H1 (cell line): ENCODE results near the gene FOSL2. TPM values are rescaled to one million over a fixed set of nuclear protein-coding genes. Genes with fewer than 3 reads are reported as not detected.

ENCODE experiments used
- CTCF ChIA-PET: fragments of 300-600 bp; sonication (Branson Sonifier 250); formaldehyde crosslinking; loops from one replicate; lab custom pipeline; 2021; ENCODE audit not compliant: partially characterized antibody; lab: Charles Lee
- POLR2A ChIA-PET: fragments of 300-600 bp; sonication (Branson Sonifier 250); formaldehyde crosslinking; loops from one replicate; lab custom pipeline; 2021; ENCODE audit warnings: inconsistent platforms; ENCODE audit not compliant: partially characterized antibody; lab: Charles Lee
- DNase-seq, 2 experiments: peaks; one replicate each; pipeline versions ENCODE4 v3.0.0 to v3.0.0-alpha.2; 2010 to 2022; ENCODE audit warnings: low spot score in 2 of 2, low read depth in 1 of 2, mixed read lengths in 1 of 2
- FAIRE-seq: peaks from 2 replicates; lab custom pipeline; 2011; peaks lifted over from hg19 to GRCh38; lab: Jason Lieb, UNC
- H2AFZ ChIP-seq: 2 replicates; pipeline ENCODE4 v1.8.1; 2012; ENCODE audit warnings: low read length, inconsistent platforms
- H2AK5ac ChIP-seq: 2 replicates; pipeline ENCODE4 v1.6.1; 2013; ENCODE audit warnings: low read depth, low read length
- H2BK120ac ChIP-seq: replicated peaks from 2 replicates; pipeline ENCODE3; 2013; ENCODE audit warnings: low read depth, low read length, inconsistent platforms
- H2BK12ac ChIP-seq: 2 replicates; pipeline ENCODE4 v1.6.1; 2013; ENCODE audit warnings: low read depth, low read length
- H2BK15ac ChIP-seq: 2 replicates; pipeline ENCODE4 v1.6.1; 2013; ENCODE audit warnings: low read length
- H2BK20ac ChIP-seq: 2 replicates; pipeline ENCODE4 v1.6.1; 2013; ENCODE audit warnings: low read length
- H2BK5ac ChIP-seq: 2 replicates; pipeline ENCODE4 v1.6.1; 2013; ENCODE audit warnings: low read depth, low read length
- H3K14ac ChIP-seq: 2 replicates; pipeline ENCODE4 v1.6.1; 2013; ENCODE audit warnings: inconsistent platforms; ENCODE audit not compliant: insufficient read length
- H3K18ac ChIP-seq: 2 replicates; pipeline ENCODE4 v1.6.1; 2013; ENCODE audit warnings: low read length; ENCODE audit errors: extremely low read depth
- H3K23ac ChIP-seq: 2 replicates; pipeline ENCODE4 v1.6.1; 2013; ENCODE audit warnings: inconsistent platforms; ENCODE audit not compliant: insufficient read length
- H3K23me2 ChIP-seq: 2 replicates; pipeline ENCODE4 v1.6.1; 2013; ENCODE audit warnings: low read depth, low read length
- H3K27ac ChIP-seq: 2 replicates; pipeline ENCODE4 v1.6.1; 2011; ENCODE audit warnings: low read depth, low read length, inconsistent platforms
- H3K27me3 ChIP-seq, 4 experiments: replicated peaks in 1 of 4; 1 replicate in 1 of 4; 2 replicates in 3 of 4; pipeline versions ENCODE4 v1.6.1 to v1.8.1; 2011 to 2013; ENCODE audit warnings: low read length in 3 of 4, mild to moderate bottlenecking in 3 of 4, inconsistent platforms in 2 of 4, mixed read lengths in 2 of 4, moderate library complexity in 1 of 4; ENCODE audit not compliant: control insufficient read depth in 3 of 4, insufficient read depth in 3 of 4; ENCODE audit errors: extremely low read depth in 1 of 4
- H3K36me3 ChIP-seq, 4 experiments: 2 replicates each; pipeline versions ENCODE4 v1.6.1 to v1.8.1; 2011 to 2013; ENCODE audit warnings: mild to moderate bottlenecking in 4 of 4, low read length in 3 of 4, moderate library complexity in 2 of 4, control low read depth in 1 of 4, inconsistent platforms in 1 of 4; ENCODE audit not compliant: insufficient read depth in 4 of 4, control insufficient read depth in 2 of 4
- H3K4ac ChIP-seq: replicated peaks from 2 replicates; pipeline ENCODE3; 2013; ENCODE audit warnings: low read length, low read depth, mixed read lengths, inconsistent platforms; ENCODE audit not compliant: insufficient read length
- H3K4me1 ChIP-seq, 4 experiments: replicated peaks in 1 of 4; 1 replicate in 1 of 4; 2 replicates in 3 of 4; pipeline versions ENCODE4 v1.6.1 to v1.8.1; 2011 to 2013; ENCODE audit warnings: low read length in 3 of 4, inconsistent platforms in 2 of 4, mixed read lengths in 1 of 4; ENCODE audit not compliant: insufficient read depth in 4 of 4, control insufficient read depth in 3 of 4
- H3K4me2 ChIP-seq, 2 experiments: 2 replicates each; pipeline versions ENCODE4 v1.6.1 to v1.8.1; 2011 to 2013; ENCODE audit warnings: low read depth in 2 of 2, low read length in 2 of 2, control low read depth in 1 of 2, inconsistent platforms in 1 of 2, mild to moderate bottlenecking in 1 of 2; ENCODE audit not compliant: insufficient read depth in 1 of 2
- H3K4me3 ChIP-seq, 4 experiments: fragments of 200-600, 300-600 bp in 1 of 4; sonication (generic), shearing (Covaris generic), sonication (Bioruptor Twin) in 1 of 4; 2 replicates each; pipeline versions ENCODE4 v1.5.1 to v1.8.1; 2011 to 2016; ENCODE audit warnings: low read length in 4 of 4, low read depth in 3 of 4, control low read depth in 2 of 4, inconsistent platforms in 2 of 4, mild to moderate bottlenecking in 2 of 4, mixed read lengths in 1 of 4, moderate library complexity in 1 of 4; ENCODE audit not compliant: insufficient read depth in 2 of 4; ENCODE audit errors: extremely low read depth in 1 of 4
- H3K56ac ChIP-seq: replicated peaks from 2 replicates; pipeline ENCODE3; 2013; ENCODE audit warnings: low read depth, mild to moderate bottlenecking, mixed read lengths, low read length, inconsistent platforms; ENCODE audit not compliant: insufficient read length
- H3K79me1 ChIP-seq: 2 replicates; pipeline ENCODE4 v1.6.1; 2013; ENCODE audit warnings: low read depth, low read length, control low read depth
- H3K79me2 ChIP-seq, 2 experiments: 2 replicates each; pipeline versions ENCODE4 v1.6.1 to v1.8.1; 2012 to 2013; ENCODE audit warnings: low read length in 2 of 2, mild to moderate bottlenecking in 2 of 2, inconsistent platforms in 1 of 2; ENCODE audit not compliant: insufficient read depth in 2 of 2, control insufficient read depth in 1 of 2
- H3K9ac ChIP-seq, 4 experiments: replicated peaks in 1 of 4; 1 replicate in 1 of 4; 2 replicates in 3 of 4; pipeline versions ENCODE4 v1.6.1 to v1.8.1; 2011 to 2013; ENCODE audit warnings: low read depth in 3 of 4, low read length in 3 of 4, control low read depth in 2 of 4, mild to moderate bottlenecking in 2 of 4, moderate library complexity in 2 of 4, inconsistent platforms in 1 of 4; ENCODE audit errors: extremely low read depth in 1 of 4
- H3K9me3 ChIP-seq, 2 experiments: 2 replicates each; pipeline versions ENCODE4 v1.6.1 to v1.8.1; 2012 to 2013; ENCODE audit warnings: mild to moderate bottlenecking in 2 of 2, moderate library complexity in 2 of 2, control low read depth in 1 of 2, inconsistent platforms in 1 of 2, low read depth in 1 of 2, low read length in 1 of 2, mixed read lengths in 1 of 2; ENCODE audit not compliant: insufficient read depth in 2 of 2
- H4K20me1 ChIP-seq, 2 experiments: replicated peaks in 1 of 2; 2 replicates each; pipeline versions ENCODE3 to v1.8.1; 2011 to 2013; ENCODE audit warnings: inconsistent platforms in 2 of 2, low read length in 2 of 2, mild to moderate bottlenecking in 1 of 2; ENCODE audit not compliant: insufficient read depth in 2 of 2, control insufficient read depth in 1 of 2
- H4K5ac ChIP-seq: 2 replicates; pipeline ENCODE4 v1.6.1; 2013; ENCODE audit warnings: low read length, low read depth, mixed read lengths, inconsistent platforms; ENCODE audit not compliant: insufficient read length
- H4K8ac ChIP-seq: 2 replicates; pipeline ENCODE4 v1.8.0; 2013; ENCODE audit warnings: mild to moderate bottlenecking, moderate library complexity, low read length, inconsistent platforms; ENCODE audit not compliant: insufficient read depth; ENCODE audit errors: extremely low read depth
- H4K91ac ChIP-seq: replicated peaks from 2 replicates; pipeline ENCODE3; 2013; ENCODE audit warnings: low read length, mixed read lengths, inconsistent platforms; ENCODE audit not compliant: insufficient read length
- BRCA1 ChIP-seq: IDR thresholded peaks from 2 replicates; pipeline ENCODE4 v1.6.1; 2012; ENCODE audit warnings: low read depth, low read length, improper control_type of control experiment
- EGR1 ChIP-seq: IDR thresholded peaks from 2 replicates; pipeline ENCODE4 v1.6.1; 2011; ENCODE audit warnings: low read depth, low read length, borderline replicate concordance
- EP300 ChIP-seq, 2 experiments: IDR thresholded peaks; 1 replicate in 1 of 2; 2 replicates in 1 of 2; pipeline ENCODE4 v1.6.1; 2011 to 2012; ENCODE audit warnings: low read depth in 2 of 2, low read length in 2 of 2, mild to moderate bottlenecking in 2 of 2, borderline replicate concordance in 1 of 2, inconsistent platforms in 1 of 2, moderate library complexity in 1 of 2
- EZH2 ChIP-seq: fragments of 200-600 bp; sonication (generic); IDR thresholded peaks from 2 replicates; pipeline ENCODE4 v1.7.1; 2012; ENCODE audit warnings: low read depth, mild to moderate bottlenecking, moderate library complexity, low read length, inconsistent platforms; ENCODE audit not compliant: severe bottlenecking
- JUN ChIP-seq: IDR thresholded peaks from 2 replicates; pipeline ENCODE4 v1.6.1; 2011; ENCODE audit warnings: low read depth, mild to moderate bottlenecking, improper control_type of control experiment, low read length
- KDM1A ChIP-seq: fragments of 200-600, 300-600 bp; sonication (generic); IDR thresholded peaks from 2 replicates; pipeline ENCODE4 v1.7.1; 2016; ENCODE audit warnings: mild to moderate bottlenecking, low read length, borderline replicate concordance
- NANOG ChIP-seq: IDR thresholded peaks from 2 replicates; pipeline ENCODE4 v1.6.1; 2011; ENCODE audit warnings: low read length, low read depth, mild to moderate bottlenecking, inconsistent platforms; ENCODE audit not compliant: insufficient read depth, poor library complexity, severe bottlenecking
- NRF1 ChIP-seq: IDR thresholded peaks from 2 replicates; pipeline ENCODE4 v1.6.1; 2011; ENCODE audit warnings: mild to moderate bottlenecking, low read depth, low read length, improper control_type of control experiment
- RAD21 ChIP-seq, 2 experiments: IDR thresholded peaks in 1 of 2; conservative IDR thresholded peaks in 1 of 2; 2 replicates each; pipeline ENCODE4 v1.6.1; 2011; ENCODE audit warnings: low read depth in 2 of 2, low read length in 2 of 2, improper control_type of control experiment in 1 of 2, inconsistent platforms in 1 of 2, mild to moderate bottlenecking in 1 of 2, moderate library complexity in 1 of 2
- RBBP5 ChIP-seq: IDR thresholded peaks from 2 replicates; pipeline ENCODE4 v1.7.1; 2012; ENCODE audit warnings: low read depth, mild to moderate bottlenecking, inconsistent platforms, low read length, moderate library complexity, borderline replicate concordance
- TAF7 ChIP-seq: optimal IDR thresholded peaks from 2 replicates; pipeline ENCODE3; 2011; ENCODE audit warnings: low read depth, mild to moderate bottlenecking, inconsistent platforms, low read length, moderate library complexity, borderline replicate concordance
- WGBS, 2 experiments: shearing (Covaris generic) in 1 of 2; methylation state at CpG; one replicate each; pipeline versions ENCODE4 v1.1.6 to v1.1.7; 2013 to 2015; ENCODE audit warnings: low lambda C conversion rate in 2 of 2, mixed read lengths in 2 of 2, inconsistent platforms in 1 of 2, low coverage in 1 of 2, missing lambda C conversion rate in 1 of 2; ENCODE audit not compliant: insufficient replicate concordance in 2 of 2, insufficient coverage in 1 of 2, insufficient read length in 1 of 2; ENCODE audit errors: extremely low coverage in 1 of 2, missing lambda C conversion rate in 1 of 2; 5-methylcytosine and 5-hydroxymethylcytosine counted together
- polyA plus RNA-seq, 7 experiments: library from polyadenylated mRNA; depleted of rRNA in 3 of 7; stranded (reverse) in 5 of 7; unstranded in 2 of 7; fragments of >200 nt in 5 of 7; fragments of 200-250 nt in 2 of 7; gene quantifications; 1 replicate in 5 of 7; 2 replicates in 1 of 7; 4 replicates in 1 of 7; pipeline versions ENCODE4 v1.2.1 to v1.2.3, GENCODE V29; 2011 to 2013; ENCODE audit warnings: missing spikeins in 2 of 7, mixed read lengths in 2 of 7
- total RNA-seq: library from RNA; stranded (reverse); fragmentation: NEBNext Ultra II Directional; extraction: Animal tissue kit (Norgen Biotek cat#: 25700); gene quantifications from 2 replicates; pipeline ENCODE4 v1.2.1, GENCODE V29; 2021

FOSL2 gene
- total and polyA plus RNA-seq, 2 of the 8 experiments (the other 6 are each of a cell fraction or from before 2014, with no cell fraction given) = 1.5 to 4.5 TPM

DNA sequence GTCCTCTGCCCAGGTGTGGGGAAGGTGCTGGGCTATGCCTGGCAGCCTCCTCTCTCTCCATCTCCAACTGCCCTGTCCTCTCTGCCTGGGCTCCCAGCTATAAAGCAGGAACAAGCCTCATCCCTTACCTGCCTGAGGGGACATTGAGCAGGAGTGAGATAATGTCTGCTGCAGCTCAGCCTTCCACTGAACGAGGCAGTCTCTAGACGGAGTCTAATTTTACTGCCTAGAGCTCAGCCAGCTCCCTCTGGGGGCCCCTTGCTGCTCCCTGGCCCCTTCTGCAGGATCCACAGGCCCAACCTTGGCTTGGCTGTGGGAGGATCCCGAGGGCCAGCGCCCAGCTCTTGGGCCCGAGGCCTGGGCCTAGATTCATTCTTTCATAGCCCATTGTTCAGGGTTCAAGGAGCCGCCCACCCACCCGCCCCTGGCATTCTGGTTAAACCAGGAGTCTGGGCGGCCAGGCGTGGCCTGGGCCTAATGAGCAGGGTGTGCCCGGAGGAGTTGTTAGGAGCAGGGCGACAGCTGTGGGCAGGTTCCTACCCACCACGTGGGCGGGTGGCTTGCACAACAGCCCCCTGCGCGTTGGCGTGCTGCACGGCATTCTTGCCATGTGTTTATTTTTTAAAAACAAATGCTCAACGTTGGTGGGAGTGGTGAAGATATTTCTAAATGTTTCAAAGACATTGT is 44.6 kb downstream of the FOSL2 start:
- Histone ChIP-seq H2BK15ac (no peak overlapping the region), H4K91ac (no peak overlapping the region), H4K20me1 (peaks cover 0 to 1% of the 10 kb centered on the region in 2 experiments), H2AFZ (no peak overlapping the region), H3K4me3 (no peak overlapping the region), H2BK12ac (no peak overlapping the region), H3K79me2 (no peaks in the 10 kb centered on the region), H3K27me3 (no peaks in the 10 kb centered on the region), H2BK20ac (no peak overlapping the region), H3K56ac (no peak overlapping the region), H4K8ac (no peak overlapping the region), H3K9ac (no peak overlapping the region), H3K4me2 (no peak overlapping the region), H3K36me3 (no peaks in the 10 kb centered on the region), H3K4ac (no peak overlapping the region), H3K23ac (no peak overlapping the region), H2BK5ac (no peak overlapping the region), H3K23me2 (no peaks in the 10 kb centered on the region; the same call in 1 of the 2 replicates), H3K14ac (no peak overlapping the region), H3K9me3 (peaks cover 6% of the 10 kb centered on the region in 2 experiments; a peak in 1 of 4 replicates), H3K18ac (no peak overlapping the region), H3K4me1 (no peaks in the 10 kb centered on the region; a peak in 1 of 7 replicates), H2AK5ac (no peak overlapping the region), H2BK120ac (no peak overlapping the region), H3K79me1 (no peaks in the 10 kb centered on the region), H3K27ac (no peak overlapping the region), H4K5ac (no peak overlapping the region)
- no peak for FAIRE-seq
- CTCF ChIA-PET = interaction anchor here (0.6 kb wide), 1 partner anchor 685 kb away, joined by 3 read pairs; no protein-coding TSS in a partner anchor
- DNase-seq = no peak
- POLR2A ChIA-PET = no interaction called here
- WGBS, 2 experiments = 91% methylated on average over 16 of the region's 18 CpGs; no CpG with 5 or more reads in 1 of the 2 experiments
- TF ChIP-seq TAF7 (no peak), RAD21 (IDR thresholded peaks at IDR 0.05 in 1 of 2, conservative IDR thresholded peaks at IDR 0.05 in 1 of 2; ENCODE audit: low read depth in 2 of 2, low read length in 2 of 2) (no peak), EZH2 (no peak), RBBP5 (no peak), KDM1A (no peak), NANOG (no peak), NRF1 (no peak), EGR1 (no peak), BRCA1 (no peak), EP300 (IDR thresholded peaks at IDR 0.05; ENCODE audit: borderline replicate concordance in 1 of 2, low read depth in 2 of 2, low read length in 2 of 2) (no peak), JUN (no peak)
